Testis (tissue), 2 donors: ENCODE measurements around the gene USP36.

Experiments
- POLR2A ChIP-seq: fragments of 450-650 bp; IDR thresholded peaks from one replicate; pipeline ENCODE4 v1.6.1; 2017; ENCODE audit warnings: antibody characterized with exemption, mild to moderate bottlenecking, moderate library complexity
- TF ChIP-seq, protein P1 (sequence below), 3 experiments: fragments of 450-650 bp in 2 of 3; fragments of 200-600 bp in 1 of 3; sonication (generic) in 1 of 3; IDR thresholded peaks; one replicate each; pipeline ENCODE4 v1.5.1; 2016 to 2019; ENCODE audit warnings: antibody characterized with exemption in 3 of 3, mild to moderate bottlenecking in 2 of 3, moderate library complexity in 1 of 3

DNA sequence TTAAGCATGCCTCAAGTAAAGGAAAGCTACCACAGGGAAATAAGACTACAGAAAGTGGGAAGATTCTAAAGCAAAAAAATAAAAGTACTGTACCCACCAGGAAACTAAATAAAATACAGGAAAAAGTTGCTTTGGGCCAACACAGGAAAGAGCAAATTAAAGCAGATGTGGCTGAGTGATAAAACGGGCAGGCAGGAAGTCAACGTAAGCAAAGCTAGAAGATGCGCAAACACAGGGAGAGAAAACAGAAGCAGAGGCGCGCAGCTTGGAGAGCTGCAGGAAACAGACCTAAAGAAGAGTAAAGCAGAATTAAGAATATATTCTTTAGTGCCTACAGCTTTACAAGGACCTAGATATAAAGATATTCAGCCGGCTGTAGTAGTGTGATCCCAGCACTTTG is 21.7 kb downstream of the USP36 start:
- TF ChIP-seq POLR2A = no peak
- TF ChIP-seq, protein P1, sequence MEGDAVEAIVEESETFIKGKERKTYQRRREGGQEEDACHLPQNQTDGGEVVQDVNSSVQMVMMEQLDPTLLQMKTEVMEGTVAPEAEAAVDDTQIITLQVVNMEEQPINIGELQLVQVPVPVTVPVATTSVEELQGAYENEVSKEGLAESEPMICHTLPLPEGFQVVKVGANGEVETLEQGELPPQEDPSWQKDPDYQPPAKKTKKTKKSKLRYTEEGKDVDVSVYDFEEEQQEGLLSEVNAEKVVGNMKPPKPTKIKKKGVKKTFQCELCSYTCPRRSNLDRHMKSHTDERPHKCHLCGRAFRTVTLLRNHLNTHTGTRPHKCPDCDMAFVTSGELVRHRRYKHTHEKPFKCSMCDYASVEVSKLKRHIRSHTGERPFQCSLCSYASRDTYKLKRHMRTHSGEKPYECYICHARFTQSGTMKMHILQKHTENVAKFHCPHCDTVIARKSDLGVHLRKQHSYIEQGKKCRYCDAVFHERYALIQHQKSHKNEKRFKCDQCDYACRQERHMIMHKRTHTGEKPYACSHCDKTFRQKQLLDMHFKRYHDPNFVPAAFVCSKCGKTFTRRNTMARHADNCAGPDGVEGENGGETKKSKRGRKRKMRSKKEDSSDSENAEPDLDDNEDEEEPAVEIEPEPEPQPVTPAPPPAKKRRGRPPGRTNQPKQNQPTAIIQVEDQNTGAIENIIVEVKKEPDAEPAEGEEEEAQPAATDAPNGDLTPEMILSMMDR (IDR thresholded peaks at IDR 0.05) = no peak
